HG03045 (cell line): ENCODE data around the gene SEC14L1.
"Not testable (repeated sequence)": the region's sequence is repeated elsewhere in the genome, so short reads cannot be mapped to it uniquely, and the experiment has no call there.

Experiments used
- ATAC-seq: cut with Tn5 transposase; IDR thresholded peaks from one replicate; pipeline ENCODE4 v1.9.1; 2021; ENCODE audit warnings: mild to moderate bottlenecking, moderate library complexity; ENCODE audit not compliant: unreplicated experiment

SEC14L1 gene

DNA sequence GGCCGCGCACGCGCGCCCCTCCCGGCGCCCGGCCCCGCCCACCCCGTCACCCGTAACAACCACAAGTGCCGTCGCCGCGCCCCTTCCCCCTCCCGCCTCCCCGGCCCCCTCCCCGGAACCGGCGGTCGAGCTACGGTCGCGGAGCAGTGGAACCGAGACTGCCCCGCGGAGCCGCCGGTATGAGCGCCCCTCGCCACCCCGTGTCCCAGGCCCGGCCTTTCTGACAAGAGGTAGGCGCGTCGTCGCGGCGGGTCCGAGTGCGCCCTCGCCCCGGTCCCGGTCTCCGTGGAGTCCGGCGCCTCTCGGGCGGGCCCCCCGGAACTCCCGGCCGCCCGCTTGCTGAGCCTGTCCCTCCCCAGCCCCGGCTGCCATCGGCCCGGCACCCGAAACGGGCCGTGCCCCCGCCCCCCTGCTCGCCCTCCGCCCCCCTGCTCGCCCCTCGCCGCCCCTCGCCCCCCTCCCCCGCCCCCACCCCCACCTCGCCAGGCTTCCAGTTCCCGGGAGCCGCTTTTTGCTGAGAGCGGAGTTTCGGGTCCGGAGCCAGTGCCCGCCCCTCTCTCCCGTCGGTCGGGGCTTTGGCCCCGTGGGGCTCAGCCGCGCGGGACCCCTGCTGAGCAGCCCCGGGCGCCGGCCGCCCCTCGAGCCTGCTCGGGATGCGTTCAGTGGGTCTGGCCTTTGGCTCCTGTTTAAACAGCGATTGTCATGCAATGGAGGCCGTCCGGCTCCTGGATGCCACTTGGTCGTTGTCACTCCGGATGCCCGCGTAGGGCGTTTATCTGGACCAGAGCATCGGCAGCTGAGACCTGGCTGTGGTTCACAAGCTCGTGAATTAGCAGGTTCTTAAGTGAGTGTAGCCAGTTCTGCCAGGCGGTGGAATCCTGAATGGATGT is at the start of gene SEC14L1:
Gene SEC14L1 (plus strand): TSS at position 92 of the 890 bp plus-strand sequence. CDS start 2,628 bp downstream, outside the sequence.
- ATAC-seq: peak; percentile 45

DNA sequence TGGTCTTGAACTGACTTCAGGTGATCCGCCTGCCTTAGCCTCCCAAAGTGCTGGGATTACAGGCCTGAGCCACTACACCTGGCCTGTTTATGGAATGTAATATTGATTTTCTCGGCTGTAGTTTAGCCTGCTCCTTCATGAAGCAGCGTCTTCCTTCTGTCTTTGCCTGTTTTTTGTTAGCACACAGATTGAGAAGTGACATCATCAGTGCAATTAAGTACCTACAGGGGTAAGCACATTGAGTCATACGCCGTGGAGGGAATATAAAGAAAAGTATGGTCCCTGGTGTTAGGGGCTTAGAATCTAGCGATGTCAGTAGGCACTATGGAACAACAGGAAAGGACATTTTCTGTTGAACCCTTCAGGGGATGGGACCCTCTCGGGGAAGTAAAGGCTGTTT is 48.7 kb upstream of the SEC14L1 start:
- no peak for ATAC-seq

DNA sequence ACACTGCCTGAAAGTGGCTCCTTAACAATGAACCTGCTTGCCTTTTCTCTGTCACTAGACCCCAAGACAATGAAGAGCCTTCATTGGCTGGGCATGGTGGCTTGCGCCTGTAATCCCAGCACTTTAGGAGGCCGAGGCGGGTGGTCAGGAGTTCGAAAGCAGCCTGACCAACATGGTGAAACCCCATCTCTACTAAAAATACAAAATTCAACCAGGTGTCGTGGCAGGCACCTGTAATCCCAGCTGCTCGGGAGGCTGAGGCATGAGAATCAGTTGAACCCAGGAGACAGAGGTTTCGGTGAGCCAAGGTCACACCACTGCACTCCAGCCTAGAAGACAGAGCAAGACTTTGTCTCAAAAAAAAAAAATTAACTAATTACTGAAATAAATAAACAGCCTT is 45.3 kb upstream of the SEC14L1 start:
- no peak for ATAC-seq

DNA sequence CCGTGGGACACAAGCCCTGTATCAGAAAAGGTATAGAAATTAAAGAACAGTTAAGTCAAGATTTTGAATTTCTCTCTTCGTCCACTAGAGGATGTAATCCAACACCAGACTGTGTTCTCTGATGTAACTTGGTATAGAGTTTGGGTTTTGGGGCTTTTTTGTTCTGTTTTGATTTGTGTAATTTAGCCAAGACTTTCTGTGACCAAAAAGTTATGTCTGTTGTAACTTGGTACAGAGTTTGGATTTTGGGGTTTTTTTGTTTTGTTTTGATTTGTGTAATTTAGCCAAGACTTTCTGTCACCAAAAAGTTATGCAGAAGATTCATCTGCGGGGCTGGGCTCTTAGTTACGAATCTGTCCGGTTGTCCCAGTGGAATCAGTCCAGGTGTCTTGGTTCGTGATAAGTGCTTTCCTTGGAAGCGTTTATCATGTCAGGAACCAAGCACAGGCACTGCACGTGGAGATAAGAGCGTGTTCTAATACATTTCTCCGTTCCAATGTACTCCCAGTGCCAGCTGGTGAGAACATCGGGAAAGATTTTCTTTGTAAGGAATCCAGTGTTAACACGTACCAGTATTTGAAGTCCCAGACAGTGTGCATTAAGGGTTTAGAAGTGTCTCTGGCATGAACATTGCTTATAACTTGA is 44.1 kb upstream of the SEC14L1 start:
- ATAC-seq: no peak

DNA sequence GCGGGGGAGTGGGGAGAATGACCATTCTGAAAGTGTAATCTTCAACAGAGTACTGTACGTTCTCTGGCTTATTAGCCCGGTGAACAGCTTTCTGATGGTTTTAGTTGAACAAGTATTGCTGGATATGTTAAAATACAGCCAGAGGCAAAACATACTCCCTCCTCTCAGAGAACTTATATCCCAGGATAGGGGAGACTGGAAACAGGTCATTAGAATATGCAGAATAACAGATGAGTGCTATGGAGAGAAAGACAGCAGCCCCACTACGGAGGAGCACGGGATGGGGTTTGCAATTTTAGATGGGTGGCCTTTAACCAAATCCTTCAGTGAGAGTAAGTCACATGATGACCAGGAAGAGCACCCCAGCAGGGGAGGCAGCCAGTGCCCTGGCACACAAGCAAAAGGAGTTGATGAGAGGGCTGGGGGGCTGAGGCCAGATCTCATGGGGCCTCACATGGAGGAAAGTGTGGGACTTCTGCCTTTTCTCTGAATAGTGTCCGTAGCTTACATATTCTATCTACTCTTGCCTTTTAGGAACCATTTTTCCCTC is 43.1 kb upstream of the SEC14L1 start:
- ATAC-seq: no peak

DNA sequence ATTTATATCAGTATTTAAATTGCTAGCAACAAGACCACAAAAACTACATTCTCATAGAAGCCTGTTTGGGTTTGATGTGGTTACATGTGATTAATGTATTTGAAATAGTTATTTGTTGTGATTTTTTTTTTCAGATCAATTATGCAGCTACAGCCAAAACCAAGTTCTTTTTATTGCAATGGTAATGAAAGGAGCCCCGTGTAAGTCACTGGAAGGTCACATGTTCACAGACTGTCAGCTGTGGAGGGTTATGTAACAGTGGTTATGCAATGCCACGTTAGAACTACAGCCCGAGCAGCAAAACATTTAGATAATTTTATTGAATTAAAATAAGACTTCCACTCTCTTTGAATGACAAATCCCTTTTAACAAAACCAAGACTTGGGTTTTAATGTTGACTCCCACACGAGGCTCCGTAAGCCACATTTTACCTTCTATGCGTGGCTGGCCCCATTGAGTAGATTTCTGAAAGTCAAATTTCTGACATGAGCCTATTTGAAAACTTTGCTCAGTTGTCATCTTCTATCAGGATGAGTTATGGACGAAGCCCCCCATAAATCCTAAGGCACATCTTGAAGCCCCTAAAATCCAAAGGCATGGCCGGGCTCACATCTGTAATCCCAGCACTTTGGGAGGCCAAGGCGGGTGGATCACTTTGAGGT is 41.8 kb upstream of the SEC14L1 start:
- ATAC-seq: no peak

DNA sequence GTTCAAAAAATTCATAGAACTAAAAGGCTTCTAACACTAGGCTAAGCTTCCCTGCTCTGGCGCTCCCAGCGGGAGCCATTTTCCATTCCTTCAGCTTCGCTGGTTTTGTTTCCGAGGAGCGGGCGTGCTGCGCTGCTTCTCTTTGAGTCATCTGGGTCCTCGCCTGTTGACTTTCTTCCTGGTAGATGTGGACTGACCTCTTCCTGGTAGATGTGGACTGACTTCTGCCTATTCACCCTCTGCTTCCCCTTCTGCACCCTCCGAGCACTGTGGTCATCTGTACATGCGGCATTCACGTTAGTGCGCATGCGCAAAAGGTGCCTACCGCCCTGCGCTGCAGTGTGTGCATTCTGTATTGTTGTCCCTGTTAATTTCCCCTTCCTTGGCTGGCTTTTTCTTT is 40.8 kb upstream of the SEC14L1 start:
- no peak for ATAC-seq

DNA sequence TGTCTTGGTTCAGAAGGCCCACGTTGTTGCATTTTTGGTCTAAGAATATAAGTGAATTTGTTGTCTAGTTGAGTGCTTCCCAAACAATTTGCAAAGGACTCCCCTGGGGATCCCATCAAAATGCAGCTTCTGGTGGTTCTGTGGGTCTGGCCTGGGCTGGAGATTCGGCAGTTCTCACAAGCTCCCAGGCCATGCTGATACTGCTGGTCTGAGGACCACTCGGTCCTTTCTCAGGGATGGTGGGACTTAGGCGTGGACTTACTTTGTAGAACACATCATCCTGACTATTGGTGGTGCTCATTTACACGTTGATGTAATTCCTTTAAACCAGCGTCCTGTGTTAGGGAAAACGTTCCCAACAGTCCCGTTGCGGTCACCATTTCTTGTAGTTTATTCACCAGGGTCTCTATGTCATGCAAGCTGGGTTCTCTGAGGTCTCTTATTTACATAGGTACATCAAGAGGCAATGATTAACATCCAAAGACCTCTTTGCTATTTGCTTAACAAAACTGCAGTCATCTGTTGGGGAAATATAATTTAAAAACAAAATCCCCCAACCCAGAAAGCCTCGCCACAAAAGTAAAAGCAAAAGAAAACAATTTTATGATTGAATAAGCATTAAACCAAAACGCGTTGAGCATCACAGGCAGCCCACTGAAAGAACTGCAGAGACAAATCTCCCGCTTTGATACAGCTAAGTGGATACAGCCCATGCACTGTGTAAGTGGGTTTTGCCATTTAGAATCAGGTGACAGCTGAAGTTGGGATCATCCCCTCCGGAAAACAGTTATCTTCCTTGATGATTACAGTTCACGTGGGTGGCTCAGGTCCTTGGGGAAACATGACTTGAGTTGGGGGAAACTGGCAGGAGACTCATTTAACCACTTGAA is 39.0 kb upstream of the SEC14L1 start:
- no peak for ATAC-seq

DNA sequence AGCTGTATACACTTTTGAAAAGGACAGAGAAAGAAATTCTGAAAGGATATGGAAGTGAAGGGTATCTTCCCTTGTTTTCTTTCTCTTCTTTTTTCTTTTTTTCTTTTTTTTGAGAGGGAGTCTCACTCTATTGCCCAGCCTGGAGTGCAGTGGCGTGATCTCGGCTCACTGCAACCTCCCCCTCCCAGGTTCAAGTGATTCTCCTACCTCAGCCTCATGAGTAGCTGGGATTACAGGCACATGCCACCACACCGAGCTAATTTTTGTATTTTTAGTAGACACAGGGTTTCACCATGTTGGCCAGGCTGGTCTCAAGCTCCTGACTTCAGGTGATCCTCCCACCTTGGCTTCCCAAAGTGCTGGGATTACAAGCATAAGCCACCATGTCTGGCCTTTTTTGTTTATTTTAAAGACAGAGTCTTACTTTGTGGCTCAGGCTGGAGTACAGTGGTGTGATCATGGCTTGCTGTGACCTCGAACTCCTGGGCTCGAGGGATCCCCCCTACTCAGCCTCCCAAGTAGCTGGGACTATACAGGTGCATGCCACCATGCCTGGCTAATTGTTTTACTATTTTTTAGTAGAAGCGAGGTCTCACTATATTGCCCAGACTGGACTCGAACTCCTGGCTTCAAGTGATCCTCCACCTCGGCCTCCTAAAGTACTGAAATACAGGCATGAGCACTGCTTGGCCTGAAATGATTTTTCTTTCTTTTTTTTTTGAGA is 38.2 kb upstream of the SEC14L1 start:
- not testable (repeated sequence) for ATAC-seq

DNA sequence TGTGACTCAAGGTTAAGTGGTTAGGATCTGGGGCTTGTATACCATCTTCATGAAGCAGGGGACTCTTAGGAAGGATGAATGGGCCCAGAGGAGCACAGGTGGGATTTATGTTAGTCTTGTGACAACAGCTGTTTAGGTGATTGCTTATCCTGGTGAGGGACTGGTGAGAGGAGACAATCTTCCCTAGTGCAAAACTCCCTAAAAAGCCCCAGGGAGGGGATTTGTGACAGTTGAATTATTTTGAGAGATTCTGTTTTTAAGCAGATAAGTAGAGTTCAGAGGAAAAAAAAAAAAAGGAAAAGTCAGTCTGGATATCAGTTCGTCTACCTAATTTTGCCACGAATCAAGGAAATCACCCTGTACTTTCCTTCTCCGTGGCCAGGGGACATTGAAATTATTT is 35.1 kb upstream of the SEC14L1 start:
- no peak for ATAC-seq

DNA sequence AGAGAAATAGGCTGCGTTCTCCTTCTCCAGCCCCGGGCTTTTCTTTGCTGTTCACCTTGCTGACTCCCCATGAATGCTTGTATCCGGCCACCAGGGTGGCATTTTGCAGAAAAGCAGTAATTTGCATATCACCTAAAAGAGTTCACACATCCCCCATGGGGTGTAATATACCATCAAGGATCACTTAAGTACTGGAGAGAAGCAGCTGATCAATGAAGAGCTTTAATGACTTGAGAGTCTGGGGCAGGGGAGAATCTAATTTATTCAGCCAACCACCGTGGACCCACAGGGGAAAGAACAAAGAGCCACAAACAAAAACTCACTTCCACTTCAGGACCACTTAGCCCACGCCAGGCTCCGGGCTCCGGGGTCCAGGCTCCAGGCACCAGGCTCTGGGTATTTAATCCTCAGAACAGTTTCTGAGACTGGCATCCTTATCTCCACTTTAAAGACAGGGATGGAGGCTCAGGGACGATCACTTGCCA is 33.9 kb upstream of the SEC14L1 start:
- ATAC-seq: peak; percentile 31

DNA sequence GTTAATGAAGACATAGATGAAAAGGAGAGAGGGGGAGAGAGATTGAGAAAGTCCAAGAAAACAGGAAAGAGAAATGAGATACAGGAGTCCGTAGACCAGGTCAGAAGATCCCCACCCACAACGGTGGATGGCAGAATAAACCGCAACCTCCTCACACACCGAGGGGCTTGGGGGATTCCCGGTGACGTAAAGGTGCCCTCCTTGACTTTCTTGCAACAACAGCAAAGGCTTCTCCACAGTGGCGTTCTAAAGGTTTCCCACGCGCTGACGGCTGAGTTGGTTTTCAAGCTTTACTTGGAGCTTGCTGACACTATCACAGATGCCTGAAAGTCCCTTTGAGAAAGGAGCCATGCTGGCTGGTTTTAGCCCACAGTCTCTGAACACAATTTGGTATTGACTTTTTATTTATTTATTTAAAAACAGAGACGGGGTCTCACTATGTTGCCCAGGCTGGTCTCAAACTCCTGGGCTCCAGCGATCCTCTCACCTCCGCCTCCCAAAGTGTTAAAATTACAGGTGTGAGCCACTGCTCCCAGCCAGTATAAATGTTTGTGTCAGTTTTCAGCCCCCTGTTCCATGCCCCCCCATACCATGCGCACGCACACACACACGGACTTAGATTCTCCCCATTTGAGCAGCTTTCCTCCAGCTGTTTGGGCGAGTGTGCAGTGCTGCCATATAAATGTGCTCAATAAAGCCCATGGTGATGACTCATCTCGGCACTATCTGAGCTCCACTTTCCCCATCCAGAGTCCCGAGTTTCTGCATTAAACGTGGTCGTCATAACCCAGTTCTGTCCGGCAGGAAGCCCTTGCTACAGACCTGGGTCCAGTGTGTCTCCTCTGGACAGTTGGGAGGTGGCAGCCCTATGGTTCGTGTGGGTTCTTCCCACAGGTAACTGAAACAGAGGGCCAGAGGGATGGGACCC is 33.0 kb upstream of the SEC14L1 start:
- peak; percentile 51 for ATAC-seq

DNA sequence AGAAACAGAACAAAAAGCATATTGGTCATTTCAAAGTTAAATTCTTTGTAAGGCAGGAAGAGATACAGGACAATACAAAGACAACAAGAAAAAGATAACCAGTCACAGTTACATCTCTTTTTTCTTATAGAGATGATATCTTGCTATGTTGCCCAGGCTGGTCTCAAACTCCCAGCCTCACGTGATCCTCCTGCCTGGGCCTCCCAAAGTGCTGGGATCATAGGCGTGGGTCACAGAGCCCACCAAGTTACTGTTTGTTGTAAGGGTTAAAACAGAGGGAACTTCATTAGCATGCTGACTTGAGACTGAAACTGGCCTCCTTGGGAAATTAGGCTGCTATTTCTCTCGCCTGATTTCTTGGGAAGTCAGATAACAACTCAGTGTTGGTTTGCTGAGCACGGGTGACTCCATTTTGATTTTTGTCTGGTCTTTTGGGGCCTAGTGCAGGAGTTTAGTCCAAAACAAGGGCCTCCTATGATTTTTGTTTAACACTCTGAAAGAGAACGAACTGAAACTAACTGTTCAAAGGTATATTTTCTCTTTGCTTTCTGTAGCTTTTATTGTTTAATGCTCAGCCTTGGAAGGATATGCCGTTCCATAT is 31.5 kb upstream of the SEC14L1 start:
- ATAC-seq: no peak

DNA sequence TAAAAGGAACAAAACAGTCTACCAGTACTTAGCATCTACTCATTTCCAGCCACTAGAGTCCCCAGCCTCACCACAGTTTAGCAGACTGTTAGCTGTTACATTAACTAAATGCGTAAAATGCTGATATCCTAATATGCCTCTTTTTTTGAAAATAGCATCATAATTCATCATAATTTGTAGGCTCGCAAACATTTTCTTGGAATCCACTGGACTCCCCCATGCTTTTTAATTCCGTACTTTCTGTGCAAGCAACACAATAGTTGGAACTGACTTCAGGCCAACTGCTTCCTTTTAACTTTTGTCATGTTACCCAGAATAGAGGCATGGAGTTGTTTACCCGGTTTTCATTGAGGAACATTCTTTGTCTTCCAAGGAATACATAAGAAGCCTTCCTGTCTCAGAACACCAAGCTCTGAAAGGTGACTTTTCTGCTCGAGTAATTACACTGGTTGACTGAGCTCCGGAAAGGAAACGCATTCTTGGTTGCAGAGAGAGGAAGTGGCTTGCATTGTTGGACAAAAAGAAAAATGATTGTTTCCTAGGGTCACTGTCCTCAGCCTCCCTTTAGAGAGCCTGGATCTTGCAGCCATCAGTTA is 30.9 kb upstream of the SEC14L1 start:
- ATAC-seq: no peak

DNA sequence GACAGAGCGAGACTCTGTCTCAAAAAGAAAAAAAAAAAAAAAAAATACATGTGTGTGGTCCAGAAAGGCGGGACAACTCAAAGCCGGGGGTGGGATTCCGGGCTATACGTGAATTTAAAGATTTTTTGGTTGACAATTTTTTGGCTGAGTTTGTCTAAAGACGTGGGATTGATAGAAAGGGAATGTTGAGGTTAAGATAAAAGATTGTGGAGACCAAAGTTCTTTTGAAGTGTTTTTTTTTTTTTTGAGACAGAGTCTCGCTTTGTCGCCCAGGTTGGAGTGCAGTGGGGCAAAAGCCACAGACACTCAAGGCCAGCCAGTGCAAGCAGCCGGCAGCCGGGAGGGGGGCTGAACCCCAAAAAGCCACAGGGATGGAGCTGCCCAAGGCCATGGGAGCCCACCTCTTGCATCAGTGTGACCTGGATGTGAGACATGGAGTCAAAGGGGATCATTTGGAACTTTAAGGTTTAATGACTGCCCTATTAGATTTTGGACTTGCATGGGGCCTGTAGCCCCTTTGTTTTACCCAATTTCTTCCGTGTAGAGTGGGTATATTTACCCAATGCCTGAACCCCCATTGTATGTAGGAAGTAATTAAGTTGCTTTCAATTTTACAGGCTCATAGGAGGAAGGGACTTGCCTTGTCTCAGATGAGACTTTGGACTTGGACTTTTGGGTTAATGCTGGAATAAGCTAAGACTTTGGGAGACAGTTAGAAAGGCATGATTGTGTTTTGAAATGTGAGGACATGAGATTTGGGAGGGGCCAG is 29.4 kb upstream of the SEC14L1 start:
- ATAC-seq: not testable (repeated sequence)

DNA sequence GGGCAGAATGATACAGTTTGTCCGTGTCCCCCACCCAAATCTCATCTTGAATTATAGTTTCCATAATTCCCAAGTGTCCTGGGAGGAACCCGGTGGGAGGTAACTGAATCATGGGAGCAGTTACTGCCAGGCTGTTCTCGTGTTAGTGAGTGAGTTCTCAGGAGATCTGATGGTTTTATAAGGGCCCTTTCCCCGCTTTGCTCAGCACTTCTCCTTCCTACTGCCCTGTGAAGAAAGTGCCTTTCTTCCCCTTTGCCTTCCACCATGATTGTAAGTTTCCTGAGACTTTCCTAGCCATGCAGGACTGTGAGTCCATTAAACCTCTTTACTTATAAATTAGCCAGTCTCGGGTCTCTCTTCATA is 28.9 kb upstream of the SEC14L1 start:
- ATAC-seq: no peak

DNA sequence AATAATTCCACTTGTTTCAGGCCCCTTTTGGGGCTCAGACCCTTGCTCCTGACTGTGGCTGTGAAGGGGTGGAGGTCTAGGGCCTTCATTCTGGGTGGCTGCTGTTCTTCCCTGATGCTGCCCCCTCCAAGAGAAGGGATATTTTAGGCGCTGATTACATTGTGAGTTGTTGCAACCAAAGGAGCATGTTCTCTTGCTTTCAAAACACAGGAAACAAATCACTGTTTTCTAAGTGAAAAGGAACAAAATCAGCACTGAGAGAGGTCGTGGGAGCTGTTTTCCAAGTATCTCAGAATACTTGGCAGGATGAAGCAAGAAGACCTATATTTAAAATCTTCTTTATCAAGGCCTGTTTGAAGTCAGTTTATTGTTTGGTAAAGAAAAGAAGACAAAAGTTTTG is 25.3 kb upstream of the SEC14L1 start:
- no peak for ATAC-seq
